Measurements from ENCODE around the gene MAD1L1. TPM values are rescaled to one million over a fixed set of nuclear protein-coding genes. Genes with fewer than 3 reads are reported as not detected.
"Not testable (repeated sequence)": the region's sequence is repeated elsewhere in the genome, so short reads cannot be mapped to it uniquely, and the experiment has no call there.

MAD1L1 gene
- total and polyA plus RNA-seq, 2 of the 8 experiments (the other 6 are each of a cell fraction or from before 2014, with no cell fraction given) = 40.4 to 44.6 TPM

DNA sequence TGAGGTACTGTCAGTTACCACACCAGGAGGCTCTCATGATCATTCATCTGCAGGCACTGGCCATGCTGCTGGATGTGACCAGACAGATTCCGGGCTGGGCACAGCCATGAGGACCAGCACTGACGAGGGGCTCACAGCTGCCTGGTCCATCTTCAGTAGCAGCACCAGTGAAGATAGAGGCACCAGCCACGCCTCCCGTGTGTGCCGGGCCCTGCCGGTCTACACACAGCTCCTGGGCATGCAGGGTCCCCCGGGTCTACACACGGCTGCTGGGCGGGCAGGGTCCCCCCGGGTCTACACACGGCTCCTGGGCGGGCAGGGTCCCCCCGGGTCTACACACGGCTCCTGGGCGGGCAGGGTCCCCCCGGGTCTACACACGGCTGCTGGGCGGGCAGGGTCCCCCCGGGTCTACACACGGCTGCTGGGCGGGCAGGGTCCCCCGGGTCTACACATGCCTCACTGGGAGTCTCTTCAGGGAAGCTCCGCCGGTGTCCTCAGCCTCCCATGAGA is 236.8 kb downstream of the MAD1L1 start:
- H2BK20ac ChIP-seq (ENCODE audit: low read length); H3K14ac ChIP-seq (ENCODE audit: insufficient read length); H3K9me3 ChIP-seq (ENCODE audit: insufficient read depth in 2 of 2, low read depth in 1 of 2, low read length in 1 of 2); H4K91ac ChIP-seq (replicated peaks; ENCODE audit: insufficient read length, low read length); H3K4me1 ChIP-seq (replicated peaks in 1 of 4; ENCODE audit: control insufficient read depth in 3 of 4, insufficient read depth in 4 of 4, low read length in 3 of 4); H3K56ac ChIP-seq (replicated peaks; ENCODE audit: insufficient read length, low read depth, low read length); H2BK12ac ChIP-seq (ENCODE audit: low read depth, low read length); H2BK120ac ChIP-seq (replicated peaks; ENCODE audit: low read depth, low read length); FAIRE-seq; H3K23ac ChIP-seq (ENCODE audit: insufficient read length); H3K9ac ChIP-seq (replicated peaks in 1 of 4; ENCODE audit: extremely low read depth in 1 of 4, low read depth in 3 of 4, low read length in 3 of 4); H4K20me1 ChIP-seq (replicated peaks in 1 of 2; ENCODE audit: control insufficient read depth in 1 of 2, insufficient read depth in 2 of 2, low read length in 2 of 2); H2BK15ac ChIP-seq (ENCODE audit: low read length); H3K18ac ChIP-seq (ENCODE audit: extremely low read depth, low read length); POLR2A ChIA-PET (ENCODE audit: partially characterized antibody); H3K4ac ChIP-seq (replicated peaks; ENCODE audit: insufficient read length, low read depth, low read length); H3K27ac ChIP-seq (ENCODE audit: low read depth, low read length); H2AK5ac ChIP-seq (ENCODE audit: low read depth, low read length); H3K4me2 ChIP-seq (ENCODE audit: insufficient read depth in 1 of 2, low read depth in 2 of 2, low read length in 2 of 2); H3K79me1 ChIP-seq (ENCODE audit: low read depth, low read length); H3K27me3 ChIP-seq (replicated peaks in 1 of 4; ENCODE audit: control insufficient read depth in 3 of 4, extremely low read depth in 1 of 4, insufficient read depth in 3 of 4, low read length in 3 of 4); H2AFZ ChIP-seq (ENCODE audit: low read length); DNase-seq (ENCODE audit: low read depth in 1 of 2, low spot score in 2 of 2); H3K4me3 ChIP-seq (ENCODE audit: extremely low read depth in 1 of 4, insufficient read depth in 2 of 4, low read depth in 3 of 4, low read length in 4 of 4); H4K8ac ChIP-seq (ENCODE audit: extremely low read depth, insufficient read depth, low read length); H3K79me2 ChIP-seq (ENCODE audit: control insufficient read depth in 1 of 2, insufficient read depth in 2 of 2, low read length in 2 of 2); H3K23me2 ChIP-seq (ENCODE audit: low read depth, low read length); H3K36me3 ChIP-seq (ENCODE audit: control insufficient read depth in 2 of 4, insufficient read depth in 4 of 4, low read length in 3 of 4); H2BK5ac ChIP-seq (ENCODE audit: low read depth, low read length): not testable (repeated sequence)
- H4K5ac ChIP-seq (ENCODE audit: insufficient read length, low read depth, low read length) = peak overlapping the region; percentile 55
- 88% methylated on average over 10 of the region's 24 CpGs; no CpG with 5 or more reads in 1 of the 2 experiments for WGBS, 2 experiments (ENCODE audit: extremely low coverage in 1 of 2, insufficient coverage in 1 of 2, insufficient read length in 1 of 2, insufficient replicate concordance in 2 of 2, low coverage in 1 of 2, low lambda C conversion rate in 2 of 2, missing lambda C conversion rate in 1 of 2)
- CTCF ChIA-PET (ENCODE audit: partially characterized antibody) = interaction anchor here (1.8 kb wide), 1 partner anchor 12 kb away, joined by 4 read pairs; no protein-coding TSS in a partner anchor
